Right ventricle myocardium inferior (tissue), 1 donor: ENCODE data around the gene C2orf42. TPM values are rescaled to one million over a fixed set of nuclear protein-coding genes. Genes with fewer than 3 reads are reported as not detected.
"Not testable (repeated sequence)": the region's sequence is repeated elsewhere in the genome, so short reads cannot be mapped to it uniquely, and the experiment has no call there.

Experiments
- ATAC-seq: fragments of 200-7000 bp; cut with Tn5 transposase; one replicate; pipeline ENCODE4 v1.9.1; 2020; ENCODE audit warnings: mild to moderate bottlenecking, moderate library complexity
- DNase-seq: peaks from one replicate; pipeline ENCODE4 v3.0.0; 2021; ENCODE audit errors: missing footprints
- intact Hi-C: fragments of 100-400 bp; cut with DNase I; formaldehyde crosslinking; loops from one replicate; pipeline ENCODE4 v1.11.0; 2022
- total RNA-seq: library from RNA; stranded (reverse); fragmentation: NEBNext Ultra II Directional; extraction: Animal tissue kit (Norgen Biotek cat#: 25700); gene quantifications from one replicate; pipeline ENCODE4 v1.2.1, GENCODE V29; 2021
- donor health status: DM: no; HTN: yes; CAD: no; lungs with severe emphysema.

The C2orf42 gene
- total RNA-seq, 1 donor from 2014 or later = 14.1 TPM

DNA sequence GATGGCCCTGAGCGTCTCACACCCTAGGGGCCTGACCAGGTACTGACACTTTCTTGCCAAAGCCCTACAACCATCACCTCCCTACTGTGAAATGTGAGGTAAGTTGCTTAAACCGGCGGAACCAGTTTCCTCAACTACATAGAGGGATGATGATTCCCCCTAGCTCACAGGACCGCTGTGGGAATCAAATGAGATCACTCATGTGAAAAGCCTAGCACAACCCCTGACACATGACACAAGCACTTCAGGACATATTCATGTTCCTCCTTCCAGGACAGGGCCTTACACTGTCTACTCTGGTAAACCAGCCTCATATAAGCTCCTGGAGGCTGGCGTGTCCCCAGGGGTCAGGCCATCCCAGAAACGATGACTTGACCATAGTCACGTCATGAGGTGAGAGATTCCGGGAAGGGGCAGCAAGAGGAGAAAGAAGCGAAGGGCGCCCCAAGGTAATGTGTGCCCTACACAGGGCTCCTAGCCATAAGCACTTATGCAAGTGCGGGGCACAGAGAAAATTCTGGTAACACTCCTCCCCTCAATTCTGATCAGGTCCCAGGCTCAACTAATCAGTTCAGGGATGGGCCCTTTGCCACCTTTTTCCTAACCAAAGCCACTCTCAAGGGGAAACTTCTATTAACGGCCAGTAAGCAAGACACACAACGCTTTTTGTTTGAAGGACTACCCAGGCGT, 49.5 kb downstream of the C2orf42 start:
- peak; percentile 69 for DNase-seq
- no peak for ATAC-seq
- intact Hi-C loops = loop anchor here (5.0 kb wide), 1 partner anchor 151 kb away; the partner anchor contains the start of gene SNRPG

DNA sequence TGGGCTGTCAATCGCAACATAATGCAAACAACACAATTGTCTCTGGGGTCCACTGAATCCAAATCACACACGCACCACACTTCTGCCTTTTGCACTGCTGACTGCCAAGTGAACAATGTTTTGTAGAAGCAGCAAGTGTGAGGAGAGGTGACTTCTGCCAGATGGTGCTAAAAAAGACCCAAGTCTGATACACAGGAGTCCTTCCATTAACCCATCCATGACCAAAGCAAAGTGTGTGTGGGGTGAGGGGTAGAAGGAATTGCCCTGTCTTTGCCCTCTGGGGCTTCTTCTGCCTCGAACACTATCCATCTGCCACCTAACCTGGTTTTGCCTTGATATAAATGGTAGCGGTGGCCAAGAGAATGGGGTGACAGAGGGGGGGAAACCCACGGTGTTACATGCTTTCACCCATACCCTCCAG, 50.0 kb downstream of the C2orf42 start:
- intact Hi-C loops = loop anchor here (5.0 kb wide), 1 partner anchor 152 kb away; the partner anchor contains the start of gene SNRPG
- ATAC-seq (no peak), DNase-seq (no peak)

DNA sequence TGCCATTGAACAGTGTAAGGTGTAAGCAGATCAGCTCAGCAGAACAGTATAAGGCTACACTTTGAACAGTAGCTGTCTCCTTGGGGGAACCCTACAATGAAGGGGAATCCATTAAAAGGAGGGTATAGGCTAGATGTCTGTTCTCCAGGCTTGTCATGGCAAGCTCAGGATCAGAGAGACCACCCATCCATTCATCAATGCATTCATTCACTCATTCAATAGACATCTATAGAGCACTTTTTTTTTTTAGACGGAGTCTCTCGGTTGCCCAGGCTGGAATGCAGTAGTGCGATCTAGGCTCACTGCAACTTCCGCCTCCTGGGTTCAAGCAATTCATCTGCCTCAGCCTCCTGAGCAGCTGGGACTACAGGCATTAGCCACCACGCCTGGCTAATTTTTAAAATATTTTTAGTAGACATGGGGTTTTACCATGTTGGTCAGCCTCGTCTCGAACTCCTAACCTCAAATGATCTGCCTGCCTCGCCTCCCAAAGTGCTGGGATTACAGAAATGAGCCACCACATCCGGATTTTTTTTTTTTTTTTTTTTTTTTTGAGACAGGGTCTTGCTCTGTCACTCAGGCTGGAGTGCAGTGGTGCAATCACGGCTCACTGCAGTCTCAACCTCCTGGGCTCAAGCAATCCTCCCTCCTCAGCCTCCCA, 56.4 kb downstream of the C2orf42 start:
- ATAC-seq, intact Hi-C loops, DNase-seq: not testable (repeated sequence)

DNA sequence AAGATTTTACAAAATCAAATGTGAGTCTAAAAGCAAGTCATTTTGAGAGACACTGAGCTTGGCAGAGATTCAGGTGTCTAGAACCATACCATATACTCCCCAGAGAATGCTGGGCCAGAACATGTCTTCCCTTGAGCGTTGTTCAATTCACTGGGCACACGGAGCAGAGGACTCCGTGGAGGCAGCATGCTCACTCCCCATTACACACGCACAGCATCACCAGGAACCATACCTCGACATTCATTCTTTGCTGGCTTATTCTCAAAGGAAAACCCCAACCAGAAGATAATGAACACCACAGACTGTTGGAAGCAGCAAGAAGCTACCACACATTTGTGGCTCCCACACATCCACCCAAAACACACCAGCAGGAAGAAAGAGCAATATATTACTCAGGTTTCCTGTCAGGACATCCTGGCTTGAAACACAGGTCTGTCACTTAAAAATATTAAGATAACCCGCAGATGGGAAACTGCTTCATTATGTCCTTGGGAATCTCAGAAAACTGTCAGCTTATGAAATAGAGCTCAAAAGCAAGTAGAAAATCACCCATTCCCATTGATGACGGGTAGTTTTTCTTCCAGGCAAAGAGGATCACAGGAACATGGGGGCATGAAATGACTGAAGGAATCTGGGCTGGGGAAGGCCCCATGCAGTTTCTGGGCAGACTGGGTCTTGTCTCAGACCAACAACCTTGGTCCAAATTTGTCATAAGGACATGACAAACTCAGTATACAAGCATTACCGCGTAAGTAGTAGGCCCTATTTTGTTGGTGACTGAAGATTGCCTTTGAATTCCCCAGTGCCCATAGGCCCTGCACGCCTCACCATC, 57.1 kb downstream of the C2orf42 start:
- intact Hi-C loops = no loop called here
- ATAC-seq = no peak
- no peak for DNase-seq

DNA sequence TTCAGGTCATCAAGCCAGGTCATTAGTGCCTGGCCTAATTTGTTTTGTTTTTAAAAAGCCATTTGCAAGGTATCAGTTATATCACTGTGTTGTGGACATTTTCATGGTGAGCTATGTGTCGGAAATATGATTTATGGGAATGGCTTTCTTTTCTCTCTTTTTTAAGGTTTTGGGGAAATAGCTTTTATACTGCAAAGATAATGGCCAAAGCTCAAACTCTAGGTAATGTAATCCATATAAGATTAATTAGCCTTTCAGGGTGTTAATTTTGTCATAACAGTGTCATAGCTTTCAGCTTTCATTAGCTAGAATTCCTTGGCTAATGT, 57.7 kb downstream of the C2orf42 start:
- no peak for DNase-seq
- intact Hi-C loops = no loop called here
- no peak for ATAC-seq

DNA sequence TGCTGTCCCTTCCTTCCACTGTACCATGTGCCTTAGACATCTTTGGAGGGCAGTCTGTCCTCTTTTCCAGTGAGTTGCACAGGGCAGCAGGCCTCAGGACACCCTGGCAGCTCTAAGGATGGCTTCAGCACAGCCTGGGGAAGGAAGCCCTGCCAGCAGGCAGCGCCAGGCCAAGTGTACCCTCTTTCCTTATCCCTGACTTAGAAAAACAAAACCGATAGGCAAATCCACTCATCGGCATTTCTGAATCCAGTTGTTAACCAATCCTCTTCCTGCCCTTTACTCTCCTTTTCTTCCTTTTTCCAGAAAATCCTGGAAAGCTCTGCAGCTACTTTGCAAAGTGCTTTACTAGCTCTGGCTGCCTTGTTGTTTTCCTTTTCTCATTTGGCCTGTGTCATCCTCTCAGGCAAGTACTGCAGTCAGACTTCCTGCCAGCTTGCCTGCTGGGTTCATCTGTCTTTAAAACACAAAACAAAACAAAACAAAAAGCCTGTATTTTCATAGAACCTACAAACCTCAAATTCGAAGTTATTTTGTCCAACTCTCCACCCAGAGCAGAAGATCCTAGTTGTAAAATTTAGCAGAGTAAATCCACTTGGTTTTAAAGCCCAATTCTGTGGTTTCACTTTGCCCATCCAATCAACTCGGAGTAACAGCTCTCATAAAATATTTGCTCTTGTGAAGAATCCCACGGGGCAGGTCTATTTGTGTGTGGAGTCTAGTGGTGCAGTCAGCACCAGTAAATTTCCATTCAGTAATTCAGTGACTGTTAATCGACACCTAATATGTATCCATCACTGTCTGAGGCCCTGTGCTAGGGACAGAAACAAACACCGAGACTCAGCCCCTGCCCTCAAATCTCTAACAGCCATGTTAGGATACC, 58.3 kb downstream of the C2orf42 start:
- intact Hi-C loops = no loop called here
- peak; percentile 76 for DNase-seq
- ATAC-seq = peak; percentile 79

DNA sequence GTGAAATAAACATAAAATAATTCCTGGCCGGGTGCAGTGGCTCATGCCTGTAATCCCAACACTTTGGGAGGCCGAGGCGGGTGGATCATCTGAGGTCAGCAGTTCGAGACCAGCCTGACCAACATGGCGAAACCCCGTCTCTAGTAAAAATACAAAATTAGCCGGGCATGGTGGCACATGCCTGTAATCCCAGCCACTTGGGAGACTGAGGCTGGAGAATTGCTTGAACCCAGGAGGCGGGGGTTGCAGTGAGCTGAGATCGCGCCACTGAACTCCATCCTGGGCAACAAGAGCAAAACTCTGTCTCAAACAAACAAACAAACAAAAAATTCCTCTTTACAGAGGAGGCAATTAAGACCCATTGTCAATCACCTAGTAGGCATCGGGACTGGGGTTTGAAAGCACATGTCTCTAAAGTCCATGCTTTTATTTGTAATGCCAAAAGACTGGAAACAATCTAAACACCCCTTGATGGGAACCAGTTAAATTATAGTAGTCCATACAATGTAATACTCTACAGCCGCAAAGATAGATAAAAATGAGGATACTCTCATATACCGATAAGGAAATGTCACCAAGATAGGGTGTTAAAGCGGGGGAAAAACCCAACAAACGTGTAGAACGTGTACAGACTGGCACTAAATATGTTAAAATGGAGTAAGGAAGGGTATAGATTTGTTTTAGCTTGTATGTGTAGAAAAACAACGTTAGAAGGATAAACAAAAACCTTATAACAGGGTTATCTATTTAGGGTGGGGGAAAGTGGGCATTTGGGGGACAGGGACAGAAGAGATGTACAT, 59.3 kb downstream of the C2orf42 start:
- intact Hi-C loops, ATAC-seq, DNase-seq: not testable (repeated sequence)

DNA sequence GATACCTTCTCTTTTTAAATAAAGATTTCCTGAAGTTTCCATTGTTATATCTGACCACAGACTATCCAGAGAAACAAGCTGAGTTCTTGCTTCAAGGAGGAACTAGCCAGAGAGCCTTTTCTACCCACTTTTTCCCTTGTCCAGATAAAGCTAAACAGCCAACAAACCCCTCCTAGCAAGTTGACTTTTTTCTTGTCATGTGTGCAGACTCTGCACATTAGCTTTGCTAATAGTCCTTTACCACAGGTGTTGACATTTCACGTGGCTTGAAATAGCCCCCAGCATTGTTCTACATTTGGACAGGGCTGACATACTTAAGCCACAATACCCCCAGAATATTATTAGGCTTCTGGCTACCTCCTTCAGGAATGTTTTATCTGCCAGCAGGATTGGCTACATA, 62.8 kb downstream of the C2orf42 start:
- DNase-seq (no peak), ATAC-seq (no peak)
- intact Hi-C loops = no loop called here

DNA sequence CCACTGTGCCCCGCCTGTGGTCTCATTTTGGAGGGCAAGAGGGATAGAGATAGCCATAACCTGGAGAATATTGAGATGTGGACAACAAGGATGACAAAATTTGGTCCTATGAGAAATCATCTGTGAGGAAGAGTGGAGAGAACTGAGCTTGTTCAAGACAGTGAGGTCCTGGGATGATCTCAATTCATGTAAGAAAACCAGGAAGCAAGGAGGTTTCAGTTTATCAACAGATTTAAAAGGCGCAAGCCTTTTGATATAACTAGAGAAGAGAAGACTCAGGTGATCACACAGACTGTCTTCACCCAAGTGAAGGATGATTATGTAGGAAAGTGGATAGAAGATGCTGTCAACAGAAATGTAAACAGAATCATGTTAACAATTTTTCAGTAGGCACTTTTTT, 64.4 kb downstream of the C2orf42 start:
- ATAC-seq = no peak
- intact Hi-C loops = no loop called here

DNA sequence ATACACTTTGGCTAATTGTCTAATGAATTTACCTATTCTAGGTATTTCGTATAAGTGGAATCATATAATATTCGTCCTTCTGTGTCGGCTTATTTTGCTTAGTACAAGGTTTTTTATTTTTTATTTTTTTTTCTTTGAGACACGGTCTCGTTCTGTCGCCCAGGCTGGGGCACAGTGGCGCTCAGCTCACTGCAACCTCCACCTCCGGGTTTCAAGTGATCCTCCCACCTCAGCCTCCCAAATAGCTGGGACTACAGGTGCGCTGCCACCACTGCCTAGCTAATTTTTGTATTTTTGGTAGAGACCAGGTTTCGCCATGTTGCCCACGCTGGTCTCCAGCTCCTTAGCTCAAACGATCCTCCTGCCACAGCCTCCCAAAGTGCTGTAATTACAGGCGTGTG, 65.3 kb downstream of the C2orf42 start:
- no peak for ATAC-seq
- intact Hi-C loops = no loop called here
- no peak for DNase-seq

More for the DNA sequence above, 64.4 kb downstream of the C2orf42 start:
- no peak for DNase-seq

DNA sequence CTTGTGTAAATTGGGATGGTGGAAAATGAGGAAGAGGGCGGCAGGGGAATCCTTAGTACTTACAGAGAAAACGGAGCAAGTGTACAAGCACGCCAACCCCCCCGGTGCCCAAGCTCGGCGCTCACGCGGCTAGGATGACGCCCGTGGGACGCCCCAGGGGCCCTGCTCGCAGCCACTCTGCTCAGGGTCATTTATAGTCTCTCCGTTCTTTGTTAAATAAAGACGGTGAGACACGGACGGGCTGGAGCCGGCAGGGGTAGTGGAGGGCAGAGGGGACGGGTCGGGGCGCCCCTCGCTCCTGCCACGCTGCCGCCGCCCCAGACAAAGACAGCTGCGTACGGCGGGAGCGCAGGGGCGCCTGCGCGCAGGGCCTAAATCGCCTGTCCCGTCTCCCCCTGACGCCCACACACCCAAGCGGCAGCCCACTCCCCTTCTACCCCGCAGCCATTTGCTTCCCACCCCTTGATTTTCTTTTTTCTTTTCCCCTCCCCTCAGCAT, 65.8 kb downstream of the C2orf42 start:
- peak; percentile 62 for ATAC-seq
- DNase-seq = peak; percentile 87
- intact Hi-C loops = no loop called here

DNA sequence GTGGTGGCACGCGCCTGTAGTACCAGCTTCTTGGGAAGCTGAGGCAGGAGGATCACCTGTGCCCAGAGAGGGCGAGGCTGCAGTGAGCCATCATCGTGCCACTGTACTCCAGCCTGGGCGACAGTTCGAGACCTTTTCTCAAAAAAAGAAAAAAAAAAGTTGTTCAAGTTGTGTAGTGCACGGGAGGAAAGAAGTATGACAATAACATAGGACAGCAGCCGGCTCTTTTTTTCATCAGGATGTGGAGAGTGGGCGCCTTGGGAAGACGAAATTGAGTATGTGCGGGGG, 67.0 kb downstream of the C2orf42 start:
- intact Hi-C loops = loop anchor here (1.0 kb wide), 1 partner anchor 36 kb away; the partner anchor contains the start of gene PCBP1
- no peak for ATAC-seq
- no peak for DNase-seq

DNA sequence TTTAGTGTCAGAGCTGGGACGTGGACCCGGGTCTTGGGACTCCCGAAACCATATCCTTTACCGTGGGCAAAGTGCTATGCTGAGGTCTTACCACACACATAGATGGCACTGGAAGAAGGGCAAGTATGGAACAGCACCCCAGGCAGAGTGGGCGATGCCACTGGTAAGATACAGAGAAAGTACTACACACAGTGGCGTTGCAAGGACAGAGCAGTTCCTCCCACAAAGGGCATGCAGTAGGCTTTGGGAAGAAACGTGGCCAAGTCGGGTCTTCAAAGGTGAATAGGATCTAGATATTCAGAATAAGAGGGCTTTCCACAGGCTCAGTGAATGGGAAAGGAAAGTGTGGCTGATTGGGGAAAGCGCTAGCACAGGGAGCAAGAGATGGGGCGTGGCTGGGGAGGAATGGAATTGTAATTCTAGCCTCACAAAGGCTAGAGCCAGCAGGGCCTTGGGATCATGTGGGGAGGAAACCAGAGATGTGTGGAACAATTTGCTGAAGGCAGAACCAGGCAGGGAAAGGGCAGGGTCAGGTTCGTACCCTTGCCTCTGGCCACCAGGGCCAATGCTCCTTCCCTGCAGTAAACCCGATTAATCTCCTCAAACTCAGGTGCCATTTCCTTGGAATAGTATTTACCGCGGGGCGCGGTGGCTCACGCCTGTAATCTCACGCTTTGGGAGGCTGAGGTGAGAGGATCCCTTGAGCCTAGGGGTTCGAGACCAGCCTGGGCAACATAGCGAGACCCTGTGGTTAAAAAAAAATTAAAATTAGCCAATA, 67.6 kb downstream of the C2orf42 start:
- intact Hi-C loops = loop anchor here (1.0 kb wide), 1 partner anchor 36 kb away; the partner anchor contains the start of gene PCBP1
- no peak for DNase-seq
- peak; percentile 71 for ATAC-seq

DNA sequence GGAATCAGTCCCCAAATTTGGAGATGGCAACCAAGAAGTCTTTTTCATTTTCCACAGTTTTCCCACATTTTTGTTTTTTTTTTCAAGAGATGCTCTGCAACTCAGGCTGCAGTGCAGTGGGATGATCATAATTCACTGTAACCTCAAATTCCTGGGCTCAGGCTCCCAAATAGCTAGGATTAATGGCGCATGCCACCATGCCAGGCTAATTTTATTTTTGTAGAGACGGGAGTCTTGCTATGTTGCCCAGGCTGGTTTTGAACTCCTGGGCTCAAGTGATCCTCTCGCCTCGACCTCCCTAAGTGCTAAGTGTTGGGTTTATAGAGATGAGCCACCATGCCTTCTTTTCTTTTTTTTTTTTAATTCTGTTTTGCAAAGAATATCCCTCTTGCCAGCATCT, 68.3 kb downstream of the C2orf42 start:
- intact Hi-C loops = no loop called here
- DNase-seq (no peak), ATAC-seq (no peak)

DNA sequence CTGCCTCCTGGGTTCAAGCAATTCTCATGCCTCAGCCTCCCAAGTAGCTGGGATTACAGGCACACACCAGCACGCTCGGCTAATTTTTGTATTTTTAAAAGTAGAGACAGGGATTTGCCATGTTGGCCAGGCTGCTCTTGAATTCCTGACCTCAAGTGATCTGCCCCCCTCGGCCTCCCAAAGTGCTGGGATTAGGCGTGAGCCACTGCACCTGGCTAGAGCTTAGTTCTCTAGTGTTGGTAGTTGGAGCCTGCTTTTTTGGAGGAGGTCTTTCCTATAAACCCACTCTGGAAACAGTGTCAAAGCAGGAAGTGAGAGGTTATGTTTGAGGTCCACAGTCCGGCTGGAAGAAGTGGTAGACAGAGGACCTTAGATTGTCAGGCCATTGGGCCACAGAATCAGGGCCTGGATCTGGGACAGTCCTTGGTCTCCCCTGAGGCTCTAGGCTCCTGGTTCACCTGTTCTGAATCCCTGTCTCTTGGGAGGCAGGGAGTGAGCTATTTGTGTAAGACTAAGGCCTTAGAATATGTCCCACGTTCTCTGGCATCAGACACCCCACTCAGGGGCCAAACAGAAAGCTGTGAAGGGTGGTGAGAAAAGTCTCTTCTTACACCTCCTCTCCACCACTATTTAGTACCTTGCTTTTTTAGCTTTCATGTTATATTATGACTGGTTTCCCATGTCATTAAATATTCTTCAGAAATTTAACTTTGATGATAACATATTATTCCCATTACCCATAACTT, 69.0 kb downstream of the C2orf42 start:
- intact Hi-C loops = no loop called here
- DNase-seq (no peak), ATAC-seq (no peak)

DNA sequence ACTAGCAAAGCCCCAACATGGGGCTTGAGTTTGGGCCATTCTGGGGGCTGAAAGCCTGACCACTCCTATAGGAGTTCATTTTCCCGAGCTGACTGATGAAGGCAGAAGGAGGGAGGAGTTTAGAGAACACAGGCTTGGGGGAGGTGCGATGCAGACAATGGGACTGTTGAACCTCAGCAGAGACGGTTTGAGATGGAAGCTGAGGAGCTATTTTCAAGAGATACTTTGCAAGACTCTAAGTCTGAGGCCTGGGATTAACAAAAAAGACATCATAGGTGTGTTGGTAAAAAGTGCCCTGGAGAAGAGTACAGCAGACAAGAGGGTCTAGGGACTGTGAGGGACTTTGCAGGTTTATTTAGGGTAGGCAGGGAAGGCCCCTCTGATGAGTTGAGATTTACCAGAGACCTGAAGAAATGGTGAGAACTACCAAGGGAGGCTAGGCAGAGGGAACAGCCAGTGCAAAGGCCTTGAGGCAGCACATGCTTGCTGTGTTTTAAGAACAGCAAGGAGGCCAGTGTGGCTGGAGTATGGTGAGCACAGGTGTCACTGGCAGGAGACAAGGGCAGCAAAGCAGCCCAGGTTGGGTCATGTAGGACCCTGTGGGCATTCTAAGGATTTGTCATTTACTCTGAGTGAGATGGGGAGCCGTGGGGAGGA, 71.9 kb downstream of the C2orf42 start:
- no peak for ATAC-seq
- DNase-seq = no peak
- intact Hi-C loops = no loop called here
